ENCODE data around the gene CLIC1.
"Not testable (repeated sequence)": the region's sequence is repeated elsewhere in the genome, so short reads cannot be mapped to it uniquely, and the experiment has no call there.

CLIC1 gene

GRCh38 chr6:31725502-31726350 is 10.6 kb downstream of the CLIC1 start:
- DNase-seq: no peak

- no peak for DNase-seq
Measured at GRCh38 chr6:31723980-31724691, 12.2 kb downstream of the CLIC1 start.

- DNase-seq: no peak
Measured at GRCh38 chr6:31723245-31723979, 12.9 kb downstream of the CLIC1 start, which contains the start of gene MPIG6B. MPIG6B (plus strand) TSS chr6:31723373; CDS start chr6:31723384, 11 bp downstream.

- no peak for DNase-seq
Measured at GRCh38 chr6:31722173-31722572, 14.2 kb downstream of the CLIC1 start.

GRCh38 chr6:31721351-31722020 is 14.8 kb downstream of the CLIC1 start, which contains the start of gene LY6G6C:
LY6G6C (minus strand) TSS chr6:31721746; CDS start chr6:31721679, 67 bp downstream.
- DNase-seq: no peak

- no peak for DNase-seq
Measured at GRCh38 chr6:31720196-31720770, 16.0 kb downstream of the CLIC1 start.

GRCh38 chr6:31719001-31719400 is 17.3 kb downstream of the CLIC1 start:
- no peak for DNase-seq

GRCh38 chr6:31718265-31718664 is 18.1 kb downstream of the CLIC1 start:
- no peak for DNase-seq

GRCh38 chr6:31717499-31718222 is 18.7 kb downstream of the CLIC1 start:
- no peak for DNase-seq

GRCh38 chr6:31715022-31715958 is 21.0 kb downstream of the CLIC1 start, which contains the start of gene LY6G6D:
LY6G6D (plus strand) TSS chr6:31715348; CDS start chr6:31715356, 8 bp downstream.
- DNase-seq: no peak

GRCh38 chr6:31713991-31714684 is 22.2 kb downstream of the CLIC1 start:
- no peak for DNase-seq

GRCh38 chr6:31713465-31713864 is 22.9 kb downstream of the CLIC1 start:
- no peak for DNase-seq

GRCh38 chr6:31712296-31712695 is 24.0 kb downstream of the CLIC1 start:
- no peak for DNase-seq

GRCh38 chr6:31711233-31711632 is 25.1 kb downstream of the CLIC1 start:
- DNase-seq: no peak

- DNase-seq: no peak
Measured at GRCh38 chr6:31710523-31711219, 25.7 kb downstream of the CLIC1 start.

- DNase-seq: not testable (repeated sequence)
Measured at GRCh38 chr6:31709157-31709556, 27.2 kb downstream of the CLIC1 start.

- DNase-seq: no peak
Measured at GRCh38 chr6:31708224-31708623, 28.1 kb downstream of the CLIC1 start.
